Measurements from ENCODE around the gene FAM107A. TPM values are rescaled to one million over a fixed set of nuclear protein-coding genes. Genes with fewer than 3 reads are reported as not detected.

FAM107A gene
- total and polyA plus RNA-seq, 2 of the 13 experiments (the other 11 are each of a cell fraction or from before 2014, with no cell fraction given) = not detected

DNA sequence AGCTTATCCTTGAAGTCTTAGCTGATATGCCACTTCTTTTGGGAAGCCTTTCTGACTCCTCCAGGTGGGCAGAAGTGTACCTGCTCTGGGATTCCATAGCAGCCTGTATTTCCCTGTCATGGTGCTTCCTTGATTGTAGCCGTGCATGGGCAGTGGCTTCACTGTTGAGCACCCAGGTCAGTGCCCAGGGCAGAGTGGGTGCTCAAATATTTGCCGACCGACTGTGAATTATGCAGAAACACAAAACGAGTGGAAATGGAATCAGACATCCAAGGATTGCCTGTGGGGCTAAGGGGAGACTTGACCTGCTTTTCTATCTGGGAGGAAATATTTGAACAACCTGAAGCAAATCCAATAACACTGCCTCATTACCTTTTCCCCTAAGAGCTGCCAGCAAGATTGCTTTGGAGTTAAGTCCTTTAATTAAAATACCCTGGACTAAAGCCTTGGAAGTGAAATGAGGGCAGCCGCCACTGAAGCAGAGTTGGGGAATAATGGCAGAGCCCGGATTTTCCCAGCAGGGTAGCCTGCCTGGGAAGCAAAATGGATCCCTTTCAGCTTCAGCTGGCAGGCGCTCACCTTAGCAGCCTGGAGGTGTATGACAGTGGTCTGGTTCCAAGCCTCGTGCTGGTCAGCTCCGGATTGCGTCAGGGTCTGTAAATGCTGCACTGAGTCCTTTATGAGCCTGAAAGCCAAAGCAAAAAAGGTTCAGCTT is 55.1 kb downstream of the FAM107A start (continued):
- TF ChIP-seq, protein P1, sequence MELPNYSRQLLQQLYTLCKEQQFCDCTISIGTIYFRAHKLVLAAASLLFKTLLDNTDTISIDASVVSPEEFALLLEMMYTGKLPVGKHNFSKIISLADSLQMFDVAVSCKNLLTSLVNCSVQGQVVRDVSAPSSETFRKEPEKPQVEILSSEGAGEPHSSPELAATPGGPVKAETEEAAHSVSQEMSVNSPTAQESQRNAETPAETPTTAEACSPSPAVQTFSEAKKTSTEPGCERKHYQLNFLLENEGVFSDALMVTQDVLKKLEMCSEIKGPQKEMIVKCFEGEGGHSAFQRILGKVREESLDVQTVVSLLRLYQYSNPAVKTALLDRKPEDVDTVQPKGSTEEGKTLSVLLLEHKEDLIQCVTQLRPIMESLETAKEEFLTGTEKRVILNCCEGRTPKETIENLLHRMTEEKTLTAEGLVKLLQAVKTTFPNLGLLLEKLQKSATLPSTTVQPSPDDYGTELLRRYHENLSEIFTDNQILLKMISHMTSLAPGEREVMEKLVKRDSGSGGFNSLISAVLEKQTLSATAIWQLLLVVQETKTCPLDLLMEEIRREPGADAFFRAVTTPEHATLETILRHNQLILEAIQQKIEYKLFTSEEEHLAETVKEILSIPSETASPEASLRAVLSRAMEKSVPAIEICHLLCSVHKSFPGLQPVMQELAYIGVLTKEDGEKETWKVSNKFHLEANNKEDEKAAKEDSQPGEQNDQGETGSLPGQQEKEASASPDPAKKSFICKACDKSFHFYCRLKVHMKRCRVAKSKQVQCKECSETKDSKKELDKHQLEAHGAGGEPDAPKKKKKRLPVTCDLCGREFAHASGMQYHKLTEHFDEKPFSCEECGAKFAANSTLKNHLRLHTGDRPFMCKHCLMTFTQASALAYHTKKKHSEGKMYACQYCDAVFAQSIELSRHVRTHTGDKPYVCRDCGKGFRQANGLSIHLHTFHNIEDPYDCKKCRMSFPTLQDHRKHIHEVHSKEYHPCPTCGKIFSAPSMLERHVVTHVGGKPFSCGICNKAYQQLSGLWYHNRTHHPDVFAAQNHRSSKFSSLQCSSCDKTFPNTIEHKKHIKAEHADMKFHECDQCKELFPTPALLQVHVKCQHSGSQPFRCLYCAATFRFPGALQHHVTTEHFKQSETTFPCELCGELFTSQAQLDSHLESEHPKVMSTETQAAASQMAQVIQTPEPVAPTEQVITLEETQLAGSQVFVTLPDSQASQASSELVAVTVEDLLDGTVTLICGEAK (IDR thresholded peaks at IDR 0.05) = no peak
- TF ChIP-seq, protein P1 (CRISPR knock-in tag; IDR thresholded peaks at IDR 0.05) = 0 out of 2 replicates have a peak, but pooled peaks have one; percentile 15
- TF ChIP-seq SRF (IDR thresholded peaks at IDR 0.05; ENCODE audit: low read depth, low read length) (no peak), ZNF296 (CRISPR knock-in tag; conservative IDR thresholded peaks at IDR 0.05) (no peak), ZNF484 (CRISPR knock-in tag; IDR thresholded peaks at IDR 0.05; ENCODE audit: borderline replicate concordance, low read depth) (no peak), CEBPG (CRISPR knock-in tag; IDR thresholded peaks at IDR 0.05) (peak; percentile 80), ZMYM2 (CRISPR knock-in tag; IDR thresholded peaks at IDR 0.05) (no peak), ERF (CRISPR knock-in tag; IDR thresholded peaks at IDR 0.05) (no peak), ZNF383 (CRISPR knock-in tag; IDR thresholded peaks at IDR 0.05; ENCODE audit: borderline replicate concordance) (no peak), SETDB1 (CRISPR knock-in tag; IDR thresholded peaks at IDR 0.05; ENCODE audit: borderline replicate concordance) (no peak), ZBTB7B (CRISPR knock-in tag; IDR thresholded peaks at IDR 0.05) (no peak; the same call in 1 of the 2 replicates), PHB2 (IDR thresholded peaks at IDR 0.05; ENCODE audit: partially characterized antibody) (no peak), KDM3A (CRISPR knock-in tag; IDR thresholded peaks at IDR 0.05; ENCODE audit: low read depth) (0 out of 2 replicates have a peak, but pooled peaks have one; percentile 10)
- TF ChIP-seq, protein P2, sequence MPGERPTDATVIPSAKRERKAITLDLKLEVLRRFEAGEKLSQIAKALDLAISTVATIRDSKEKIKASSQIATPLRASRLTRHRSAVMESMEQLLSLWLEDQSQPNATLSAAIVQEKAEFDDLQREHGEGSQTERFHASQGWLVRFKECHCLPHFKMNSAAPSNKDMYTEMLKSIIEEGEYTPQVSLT (CRISPR knock-in tag; IDR thresholded peaks at IDR 0.05; ENCODE audit: borderline replicate concordance, low read depth) = no peak
- TF ChIP-seq, protein P3, sequence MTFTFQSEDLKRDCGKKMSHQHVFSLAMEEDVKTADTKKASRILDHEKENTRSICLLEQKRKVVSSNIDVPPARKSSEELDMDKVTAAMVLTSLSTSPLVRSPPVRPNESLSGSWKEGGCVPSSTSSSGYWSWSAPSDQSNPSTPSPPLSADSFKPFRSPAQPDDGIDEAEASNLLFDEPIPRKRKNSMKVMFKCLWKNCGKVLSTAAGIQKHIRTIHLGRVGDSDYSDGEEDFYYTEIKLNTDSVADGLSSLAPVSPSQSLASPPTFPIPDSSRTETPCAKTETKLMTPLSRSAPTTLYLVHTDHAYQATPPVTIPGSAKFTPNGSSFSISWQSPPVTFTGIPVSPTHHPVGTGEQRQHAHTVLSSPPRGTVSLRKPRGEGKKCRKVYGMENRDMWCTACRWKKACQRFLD (CRISPR knock-in tag; IDR thresholded peaks at IDR 0.05; ENCODE audit: borderline replicate concordance) = no peak
- TF ChIP-seq, protein P4, sequence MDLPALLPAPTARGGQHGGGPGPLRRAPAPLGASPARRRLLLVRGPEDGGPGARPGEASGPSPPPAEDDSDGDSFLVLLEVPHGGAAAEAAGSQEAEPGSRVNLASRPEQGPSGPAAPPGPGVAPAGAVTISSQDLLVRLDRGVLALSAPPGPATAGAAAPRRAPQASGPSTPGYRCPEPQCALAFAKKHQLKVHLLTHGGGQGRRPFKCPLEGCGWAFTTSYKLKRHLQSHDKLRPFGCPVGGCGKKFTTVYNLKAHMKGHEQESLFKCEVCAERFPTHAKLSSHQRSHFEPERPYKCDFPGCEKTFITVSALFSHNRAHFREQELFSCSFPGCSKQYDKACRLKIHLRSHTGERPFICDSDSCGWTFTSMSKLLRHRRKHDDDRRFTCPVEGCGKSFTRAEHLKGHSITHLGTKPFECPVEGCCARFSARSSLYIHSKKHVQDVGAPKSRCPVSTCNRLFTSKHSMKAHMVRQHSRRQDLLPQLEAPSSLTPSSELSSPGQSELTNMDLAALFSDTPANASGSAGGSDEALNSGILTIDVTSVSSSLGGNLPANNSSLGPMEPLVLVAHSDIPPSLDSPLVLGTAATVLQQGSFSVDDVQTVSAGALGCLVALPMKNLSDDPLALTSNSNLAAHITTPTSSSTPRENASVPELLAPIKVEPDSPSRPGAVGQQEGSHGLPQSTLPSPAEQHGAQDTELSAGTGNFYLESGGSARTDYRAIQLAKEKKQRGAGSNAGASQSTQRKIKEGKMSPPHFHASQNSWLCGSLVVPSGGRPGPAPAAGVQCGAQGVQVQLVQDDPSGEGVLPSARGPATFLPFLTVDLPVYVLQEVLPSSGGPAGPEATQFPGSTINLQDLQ (CRISPR knock-in tag; IDR thresholded peaks at IDR 0.05) = no peak

Data from HepG2 (cell line).